Activated CD8-positive, alpha-beta T cell treated with anti-CD3 and anti-CD28 coated beads for 36 hours (primary cell): ENCODE results near the gene KIAA1755. TPM values are rescaled to one million over a fixed set of nuclear protein-coding genes. Genes with fewer than 3 reads are reported as not detected.

Experiments
- ATAC-seq: fragments of 200-7000 bp; cut with Tn5 transposase; one replicate; pipeline ENCODE4 v1.10.0; 2021; ENCODE audit warnings: mild to moderate bottlenecking, moderate library complexity
- CTCF ChIA-PET: fragments of 350-600 bp; sonication (Branson Sonifier 250); formaldehyde crosslinking; loops from one replicate; lab custom pipeline; 2021; ENCODE audit warnings: antibody characterized with exemption; lab: Charles Lee
- POLR2A ChIA-PET: fragments of 350-600 bp; sonication (Branson Sonifier 250); formaldehyde crosslinking; loops from one replicate; lab custom pipeline; 2021; ENCODE audit warnings: antibody characterized with exemption; lab: Charles Lee
- DNase-seq: peaks from one replicate; pipeline ENCODE4 v3.0.0-alpha.2; 2020
- H3K27ac Mint-ChIP-seq: one replicate; pipeline ENCODE4 v1.8.0; 2021; ENCODE audit warnings: mild to moderate bottlenecking, mixed read lengths
- H3K27me3 Mint-ChIP-seq: one replicate; pipeline ENCODE4 v1.8.0; 2021; ENCODE audit warnings: mixed read lengths
- H3K36me3 Mint-ChIP-seq: one replicate; pipeline ENCODE4 v1.8.0; 2021; ENCODE audit warnings: low read depth, mixed read lengths
- H3K4me1 Mint-ChIP-seq: one replicate; pipeline ENCODE4 v1.8.0; 2021; ENCODE audit warnings: low read depth, mixed read lengths
- H3K4me3 Mint-ChIP-seq: one replicate; pipeline ENCODE4 v1.8.0; 2021; ENCODE audit warnings: mild to moderate bottlenecking, moderate library complexity, mixed read lengths
- H3K9me3 Mint-ChIP-seq: one replicate; pipeline ENCODE4 v1.8.0; 2021; ENCODE audit warnings: mixed read lengths
- intact Hi-C: fragments of 100-400 bp; cut with micrococcal nuclease; formaldehyde crosslinking; loops from one replicate; pipeline ENCODE4 v1.10.0; 2022
- total RNA-seq, 2 experiments: library from RNA; stranded (reverse); gene quantifications; one replicate each; pipeline ENCODE4 v1.2.3, GENCODE V29; 2021
- TF ChIP-seq, protein P1 (sequence below): fragments of 200-600 bp; IDR thresholded peaks from one replicate; pipeline ENCODE4 v1.8.0; 2022; ENCODE audit warnings: antibody characterized with exemption, mild to moderate bottlenecking

The KIAA1755 gene
- total RNA-seq, 2 experiments from 2014 or later = not detected

DNA sequence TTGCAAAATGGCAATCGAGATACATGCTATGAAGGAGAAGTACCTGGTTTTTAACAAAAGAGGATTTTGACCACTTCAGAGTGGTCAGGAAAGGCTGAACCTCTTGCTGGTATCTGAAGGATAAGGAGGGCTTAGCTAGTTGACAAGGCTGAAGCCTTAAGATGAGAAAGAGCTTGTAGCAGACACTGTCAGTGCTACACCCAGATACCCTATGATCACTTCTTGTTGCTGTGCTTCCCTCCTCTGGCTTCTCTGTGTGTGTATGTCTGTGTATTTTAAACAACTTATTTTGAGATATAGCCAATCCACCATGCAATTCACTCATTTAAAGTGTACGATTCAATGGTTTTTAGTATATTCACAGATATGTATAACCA is 56.6 kb downstream of the KIAA1755 start:
- ATAC-seq (no peak), DNase-seq (no peak)
- Mint-ChIP-seq H3K36me3 (no peaks in the 10 kb centered on the region), H3K4me3 (no peak overlapping the region), H3K27ac (no peak overlapping the region), H3K27me3 (peaks cover 3% of the 10 kb centered on the region), H3K4me1 (no peaks in the 10 kb centered on the region), H3K9me3 (no peaks in the 10 kb centered on the region)
- POLR2A ChIA-PET = no interaction called here
- CTCF ChIA-PET = interaction anchor here (0.6 kb wide), 1 partner anchor 17 kb away, joined by 3 read pairs; no protein-coding TSS in a partner anchor
- intact Hi-C loops = no loop called here
- TF ChIP-seq, protein P1, sequence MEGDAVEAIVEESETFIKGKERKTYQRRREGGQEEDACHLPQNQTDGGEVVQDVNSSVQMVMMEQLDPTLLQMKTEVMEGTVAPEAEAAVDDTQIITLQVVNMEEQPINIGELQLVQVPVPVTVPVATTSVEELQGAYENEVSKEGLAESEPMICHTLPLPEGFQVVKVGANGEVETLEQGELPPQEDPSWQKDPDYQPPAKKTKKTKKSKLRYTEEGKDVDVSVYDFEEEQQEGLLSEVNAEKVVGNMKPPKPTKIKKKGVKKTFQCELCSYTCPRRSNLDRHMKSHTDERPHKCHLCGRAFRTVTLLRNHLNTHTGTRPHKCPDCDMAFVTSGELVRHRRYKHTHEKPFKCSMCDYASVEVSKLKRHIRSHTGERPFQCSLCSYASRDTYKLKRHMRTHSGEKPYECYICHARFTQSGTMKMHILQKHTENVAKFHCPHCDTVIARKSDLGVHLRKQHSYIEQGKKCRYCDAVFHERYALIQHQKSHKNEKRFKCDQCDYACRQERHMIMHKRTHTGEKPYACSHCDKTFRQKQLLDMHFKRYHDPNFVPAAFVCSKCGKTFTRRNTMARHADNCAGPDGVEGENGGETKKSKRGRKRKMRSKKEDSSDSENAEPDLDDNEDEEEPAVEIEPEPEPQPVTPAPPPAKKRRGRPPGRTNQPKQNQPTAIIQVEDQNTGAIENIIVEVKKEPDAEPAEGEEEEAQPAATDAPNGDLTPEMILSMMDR = no peak

DNA sequence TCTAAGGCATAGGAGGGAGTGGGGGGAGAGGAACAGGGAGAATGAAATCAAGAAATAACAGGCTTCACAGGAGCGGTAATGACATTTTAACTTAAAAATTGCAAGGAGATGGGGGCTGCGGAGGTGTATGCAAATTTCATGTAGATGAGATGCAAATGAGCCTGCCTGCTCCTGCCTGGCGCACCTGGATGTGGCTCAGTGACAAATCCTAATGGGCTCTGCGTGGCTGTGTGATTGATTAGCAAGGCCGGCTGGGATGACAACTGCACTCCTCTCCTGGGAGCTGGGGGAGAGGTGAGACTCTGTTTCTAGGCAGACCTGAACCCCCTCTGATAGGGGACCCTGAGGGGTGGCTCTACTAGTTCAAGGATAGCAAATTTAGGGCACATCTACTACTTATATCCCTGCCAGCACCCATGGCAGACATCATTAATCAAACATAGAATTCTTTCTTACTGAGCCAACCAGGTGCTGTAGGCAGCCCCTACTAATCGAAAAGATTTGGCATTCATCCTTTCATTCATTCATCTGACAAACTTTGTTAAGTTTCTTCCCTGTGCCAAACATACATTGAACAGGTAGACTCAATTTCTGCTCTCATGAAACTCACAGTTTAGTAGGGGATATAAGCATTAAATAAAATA is 57.1 kb downstream of the KIAA1755 start:
- Mint-ChIP-seq H3K27ac (no peak overlapping the region), H3K36me3 (no peaks in the 10 kb centered on the region), H3K4me3 (no peak overlapping the region), H3K4me1 (no peaks in the 10 kb centered on the region), H3K27me3 (peaks cover 3% of the 10 kb centered on the region), H3K9me3 (no peaks in the 10 kb centered on the region)
- ChIA-PET CTCF (interaction anchor here (0.6 kb wide), 1 partner anchor 18 kb away, joined by 3 read pairs; no protein-coding TSS in a partner anchor), POLR2A (no interaction called here)
- ATAC-seq = no peak
- TF ChIP-seq, protein P1 = no peak
- no peak for DNase-seq
- intact Hi-C loops = no loop called here

GRCh38 chr20:38202982-38203293 is 57.6 kb downstream of the KIAA1755 start:
- POLR2A ChIA-PET = no interaction called here

GRCh38 chr20:38202153-38202981 is 58.2 kb downstream of the KIAA1755 start:
- ChIA-PET POLR2A (no interaction called here), CTCF (interaction anchor here (1.7 to 2.8 kb wide), 2 partner anchors 19 to 24 kb away, joined by 4 to 10 read pairs; no protein-coding TSS in a partner anchor)
- Mint-ChIP-seq H3K36me3 (no peaks in the 10 kb centered on the region), H3K4me3 (no peak overlapping the region), H3K27ac (no peak overlapping the region), H3K4me1 (no peaks in the 10 kb centered on the region), H3K9me3 (no peaks in the 10 kb centered on the region), H3K27me3 (no peaks in the 10 kb centered on the region)
- TF ChIP-seq, protein P1 = no peak
- intact Hi-C loops = no loop called here
- no peak for ATAC-seq
- no peak for DNase-seq

More at GRCh38 chr20:38202982-38203293, 57.6 kb downstream of the KIAA1755 start:
- Mint-ChIP-seq H3K27me3 (peaks cover 3% of the 10 kb centered on the region), H3K27ac (no peak overlapping the region), H3K4me3 (no peak overlapping the region), H3K36me3 (no peaks in the 10 kb centered on the region), H3K4me1 (no peaks in the 10 kb centered on the region), H3K9me3 (no peaks in the 10 kb centered on the region)
- no peak for DNase-seq
- CTCF ChIA-PET = interaction anchor here (2.8 kb wide), 1 partner anchor 18 kb away, joined by 10 read pairs; no protein-coding TSS in a partner anchor
- intact Hi-C loops = no loop called here
- ATAC-seq = no peak
- TF ChIP-seq, protein P1 = no peak

GRCh38 chr20:38201356-38201755 is 59.2 kb downstream of the KIAA1755 start:
- DNase-seq (no peak), ATAC-seq (no peak)
- intact Hi-C loops = no loop called here
- H3K36me3 Mint-ChIP-seq = no peaks in the 10 kb centered on the region
- no peaks in the 10 kb centered on the region for H3K4me1 Mint-ChIP-seq
- ChIA-PET CTCF (interaction anchor here (1.7 to 2.8 kb wide), 2 partner anchors 20 to 25 kb away, joined by 4 to 10 read pairs; no protein-coding TSS in a partner anchor), POLR2A (interaction anchor here (0.9 kb wide), 1 partner anchor 12 kb away, joined by 4 read pairs; no protein-coding TSS in a partner anchor)
- no peak overlapping the region for H3K4me3 Mint-ChIP-seq
- TF ChIP-seq, protein P1 = no peak
- no peaks in the 10 kb centered on the region for H3K9me3 Mint-ChIP-seq
- no peaks in the 10 kb centered on the region for H3K27me3 Mint-ChIP-seq
- no peak overlapping the region for H3K27ac Mint-ChIP-seq
